ENCODE results near the gene PYGM. TPM values are rescaled to one million over a fixed set of nuclear protein-coding genes. Genes with fewer than 3 reads are reported as not detected.

The PYGM gene
- total and polyA plus RNA-seq, 7 experiments from 2014 or later: 0.26 to 16.2 (median 12.3) TPM

DNA sequence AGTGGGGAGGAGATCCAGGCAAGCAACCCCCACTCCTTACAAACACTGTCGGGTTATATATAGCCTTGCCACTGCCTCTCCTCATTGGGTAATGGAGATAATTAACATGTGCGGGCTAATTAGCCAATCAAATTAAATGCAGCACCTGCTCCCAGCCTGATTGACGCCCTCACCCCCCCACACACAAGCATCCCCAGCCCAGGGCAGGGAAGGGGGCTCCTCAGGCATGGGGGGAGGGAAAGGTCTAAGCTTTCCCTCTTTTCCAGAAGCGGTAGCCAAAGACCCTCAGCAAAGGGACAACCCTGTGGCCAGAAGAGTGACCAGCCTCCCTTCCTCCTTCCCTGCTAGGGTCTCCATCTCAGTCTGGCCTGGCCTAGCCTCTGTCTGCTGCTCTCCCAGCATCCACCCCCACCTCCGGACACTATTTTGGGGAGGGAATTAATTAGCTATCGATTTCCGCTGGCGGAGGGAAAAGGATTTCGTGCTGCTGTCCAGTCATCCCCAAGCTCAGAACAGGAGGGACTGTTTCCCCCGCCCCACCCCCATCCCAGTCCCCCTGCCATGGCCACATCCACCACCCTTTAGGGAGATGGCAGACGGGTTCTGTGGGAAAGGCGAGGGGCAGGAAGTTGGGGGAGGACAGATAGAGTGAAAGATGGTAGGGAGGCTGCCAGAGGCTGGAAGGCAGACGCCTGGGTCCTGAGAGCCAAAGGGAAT is 43.9 kb downstream of the PYGM start:
- Histone ChIP-seq H3K27me3 (ENCODE audit: control insufficient read depth in 2 of 2, insufficient read depth in 2 of 2, low read length in 2 of 2) (peaks cover 2 to 18% of the 10 kb centered on the region in 2 donors), H3K4me3 (ENCODE audit: low read length) (no peak overlapping the region), H3K4me1 (ENCODE audit: control insufficient read depth in 2 of 2, insufficient read depth in 2 of 2, low read length in 2 of 2) (peaks cover 0 to 4% of the 10 kb centered on the region in 2 donors), H3K27ac (ENCODE audit: low read depth, low read length) (no peak overlapping the region), H3K36me3 (ENCODE audit: control insufficient read depth in 2 of 3, insufficient read depth in 3 of 3, low read length in 3 of 3) (no peaks in the 10 kb centered on the region), H3K9me3 (ENCODE audit: control insufficient read depth in 2 of 3, low read length in 3 of 3) (no peaks in the 10 kb centered on the region)
- Mint-ChIP-seq H3K9me3 (peaks cover 0 to 2% (median 0%) of the 10 kb centered on the region in 11 donors), H3K27ac (peak overlapping the region in 1 of 9 donors; percentile 32), H3K27me3 (peaks cover 46 to 85% (median 62%) of the 10 kb centered on the region in 5 donors), H3K4me1 (peaks cover 10 to 20% (median 17%) of the 10 kb centered on the region in 7 donors), H3K4me3 (no peak overlapping the region), H3K36me3 (no peaks in the 10 kb centered on the region)
- POLR2A ChIA-PET: interaction anchor here (1.2 kb wide), 1 partner anchor 18 kb away, joined by 3 read pairs; no protein-coding TSS in a partner anchor
- ATAC-seq (no peak), DNase-seq (no peak)
- intact Hi-C loops (cut with micrococcal nuclease): no loop called here
- CTCF ChIA-PET: no interaction called here

DNA sequence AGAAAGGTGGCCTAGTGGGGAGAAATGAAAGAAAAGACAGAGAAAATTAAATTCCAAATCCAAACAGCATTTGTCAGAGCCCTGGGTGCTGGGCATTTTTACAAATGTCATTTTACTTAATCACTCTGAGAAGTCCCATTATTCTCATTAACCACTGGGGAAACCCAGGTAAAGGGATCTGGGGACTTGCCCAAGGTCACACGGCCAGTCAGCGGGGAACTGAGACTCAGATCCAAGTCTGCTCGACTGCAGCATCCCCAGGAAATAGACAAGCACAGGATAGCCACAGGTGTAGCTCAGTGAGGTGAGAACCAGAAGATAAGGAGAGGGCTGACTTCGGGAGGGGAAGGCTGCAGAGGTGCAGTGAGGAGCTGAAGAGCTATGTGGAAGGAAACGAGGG is 44.7 kb downstream of the PYGM start:
- H3K36me3 Mint-ChIP-seq: peaks cover 0 to 3% (median 0%) of the 10 kb centered on the region in 5 donors
- CTCF ChIA-PET: no interaction called here

GRCh38 chr11:64714666-64715065 is 45.1 kb downstream of the PYGM start:
- ChIA-PET CTCF (no interaction called here), POLR2A (interaction anchor here (1.2 kb wide), 1 partner anchor 19 kb away, joined by 3 read pairs; no protein-coding TSS in a partner anchor)
- DNase-seq (no peak), ATAC-seq (no peak)
- H3K36me3 Mint-ChIP-seq: peaks cover 0 to 4% (median 0%) of the 10 kb centered on the region in 5 donors
- H3K4me1 Mint-ChIP-seq: peaks cover 10 to 23% (median 19%) of the 10 kb centered on the region in 7 donors
- H3K4me1 ChIP-seq (ENCODE audit: control insufficient read depth in 2 of 2, insufficient read depth in 2 of 2, low read length in 2 of 2): peaks cover 0 to 4% of the 10 kb centered on the region in 2 donors
- no peaks in the 10 kb centered on the region for H3K9me3 ChIP-seq (ENCODE audit: control insufficient read depth in 2 of 3, low read length in 3 of 3)
- H3K4me3 Mint-ChIP-seq: peak overlapping the region in 7 of 10 donors; percentile 1 to 69 (median 58)
- peaks cover 0 to 2% (median 0%) of the 10 kb centered on the region in 11 donors for H3K9me3 Mint-ChIP-seq
- no peak overlapping the region for H3K27ac Mint-ChIP-seq
- intact Hi-C loops (cut with micrococcal nuclease): no loop called here
- peaks cover 54 to 85% (median 69%) of the 10 kb centered on the region in 5 donors for H3K27me3 Mint-ChIP-seq
- H3K36me3 ChIP-seq (ENCODE audit: control insufficient read depth in 2 of 3, insufficient read depth in 3 of 3, low read length in 3 of 3): no peaks in the 10 kb centered on the region
- H3K27me3 ChIP-seq (ENCODE audit: control insufficient read depth in 2 of 2, insufficient read depth in 2 of 2, low read length in 2 of 2): peaks cover 2 to 18% of the 10 kb centered on the region in 2 donors
- H3K27ac ChIP-seq (ENCODE audit: low read depth, low read length): no peak overlapping the region
- no peak overlapping the region for H3K4me3 ChIP-seq (ENCODE audit: low read length)

More for the DNA sequence above, 44.7 kb downstream of the PYGM start:
- DNase-seq (no peak), ATAC-seq (no peak)
- Mint-ChIP-seq H3K4me3 (peak overlapping the region in 4 of 10 donors; percentile 1 to 69 (median 38)), H3K27me3 (peaks cover 49 to 85% (median 65%) of the 10 kb centered on the region in 5 donors), H3K9me3 (peaks cover 0 to 2% (median 0%) of the 10 kb centered on the region in 11 donors), H3K4me1 (peaks cover 10 to 23% (median 19%) of the 10 kb centered on the region in 7 donors), H3K27ac (no peak overlapping the region)
- H3K27ac ChIP-seq (ENCODE audit: low read depth, low read length): no peak overlapping the region
- POLR2A ChIA-PET: interaction anchor here (1.2 kb wide), 1 partner anchor 18 kb away, joined by 3 read pairs; no protein-coding TSS in a partner anchor
- H3K27me3 ChIP-seq (ENCODE audit: control insufficient read depth in 2 of 2, insufficient read depth in 2 of 2, low read length in 2 of 2): peaks cover 2 to 18% of the 10 kb centered on the region in 2 donors
- H3K4me3 ChIP-seq (ENCODE audit: low read length): no peak overlapping the region
- peaks cover 0 to 4% of the 10 kb centered on the region in 2 donors for H3K4me1 ChIP-seq (ENCODE audit: control insufficient read depth in 2 of 2, insufficient read depth in 2 of 2, low read length in 2 of 2)
- intact Hi-C loops (cut with micrococcal nuclease): no loop called here
- H3K9me3 ChIP-seq (ENCODE audit: control insufficient read depth in 2 of 3, low read length in 3 of 3): no peaks in the 10 kb centered on the region
- no peaks in the 10 kb centered on the region for H3K36me3 ChIP-seq (ENCODE audit: control insufficient read depth in 2 of 3, insufficient read depth in 3 of 3, low read length in 3 of 3)

- Mint-ChIP-seq H3K4me1 (peaks cover 10 to 23% (median 19%) of the 10 kb centered on the region in 7 donors), H3K27ac (no peak overlapping the region), H3K4me3 (peak overlapping the region; percentile 13 to 83 (median 61)), H3K36me3 (peaks cover 0 to 4% (median 0%) of the 10 kb centered on the region in 5 donors), H3K27me3 (peaks cover 60 to 83% (median 76%) of the 10 kb centered on the region in 5 donors), H3K9me3 (peaks cover 0 to 2% (median 0%) of the 10 kb centered on the region in 11 donors)
- peaks cover 0 to 4% of the 10 kb centered on the region in 2 donors for H3K4me1 ChIP-seq (ENCODE audit: control insufficient read depth in 2 of 2, insufficient read depth in 2 of 2, low read length in 2 of 2)
- no peaks in the 10 kb centered on the region for H3K36me3 ChIP-seq (ENCODE audit: control insufficient read depth in 2 of 3, insufficient read depth in 3 of 3, low read length in 3 of 3)
- H3K27ac ChIP-seq (ENCODE audit: low read depth, low read length): no peak overlapping the region
- POLR2A ChIA-PET: no interaction called here
- H3K9me3 ChIP-seq (ENCODE audit: control insufficient read depth in 2 of 3, low read length in 3 of 3): no peaks in the 10 kb centered on the region
- H3K4me3 ChIP-seq (ENCODE audit: low read length): no peak overlapping the region
- intact Hi-C loops (cut with micrococcal nuclease): no loop called here
- DNase-seq (no peak), ATAC-seq (peak; percentile 14)
- peaks cover 2 to 18% of the 10 kb centered on the region in 2 donors for H3K27me3 ChIP-seq (ENCODE audit: control insufficient read depth in 2 of 2, insufficient read depth in 2 of 2, low read length in 2 of 2)
- CTCF ChIA-PET: no interaction called here
These were observed 45.9 kb downstream of the PYGM start for GRCh38 chr11:64713781-64714363.

- Mint-ChIP-seq H3K27ac (no peak overlapping the region), H3K27me3 (peaks cover 64 to 81% (median 76%) of the 10 kb centered on the region in 5 donors), H3K4me1 (peaks cover 10 to 23% (median 19%) of the 10 kb centered on the region in 7 donors), H3K9me3 (peaks cover 0 to 2% (median 0%) of the 10 kb centered on the region in 11 donors), H3K36me3 (peaks cover 0 to 4% (median 0%) of the 10 kb centered on the region in 5 donors), H3K4me3 (peak overlapping the region in 1 of 10 donors; percentile 18)
- Histone ChIP-seq H3K4me1 (ENCODE audit: control insufficient read depth in 2 of 2, insufficient read depth in 2 of 2, low read length in 2 of 2) (peaks cover 0 to 4% of the 10 kb centered on the region in 2 donors), H3K27me3 (ENCODE audit: control insufficient read depth in 2 of 2, insufficient read depth in 2 of 2, low read length in 2 of 2) (peaks cover 2 to 20% of the 10 kb centered on the region in 2 donors), H3K36me3 (ENCODE audit: control insufficient read depth in 2 of 3, insufficient read depth in 3 of 3, low read length in 3 of 3) (no peaks in the 10 kb centered on the region), H3K4me3 (ENCODE audit: low read length) (no peak overlapping the region), H3K9me3 (ENCODE audit: control insufficient read depth in 2 of 3, low read length in 3 of 3) (no peaks in the 10 kb centered on the region), H3K27ac (ENCODE audit: low read depth, low read length) (no peak overlapping the region)
- ChIA-PET CTCF (no interaction called here), POLR2A (no interaction called here)
- no peak for DNase-seq
- ATAC-seq: peak; percentile 45
- intact Hi-C loops (cut with micrococcal nuclease): no loop called here
These were observed 46.6 kb downstream of the PYGM start for GRCh38 chr11:64713016-64713707.

- H3K4me1 Mint-ChIP-seq: peaks cover 10 to 23% (median 19%) of the 10 kb centered on the region in 7 donors
- H3K36me3 Mint-ChIP-seq: peaks cover 0 to 4% (median 0%) of the 10 kb centered on the region in 5 donors
- H3K27ac ChIP-seq (ENCODE audit: low read depth, low read length): no peak overlapping the region
- peaks cover 0 to 4% of the 10 kb centered on the region in 2 donors for H3K4me1 ChIP-seq (ENCODE audit: control insufficient read depth in 2 of 2, insufficient read depth in 2 of 2, low read length in 2 of 2)
- ATAC-seq: peak; percentile 46
- peak overlapping the region in 8 of 10 donors; percentile 30 to 77 (median 52) for H3K4me3 Mint-ChIP-seq
- DNase-seq: no peak
- peaks cover 0 to 2% (median 0%) of the 10 kb centered on the region in 11 donors for H3K9me3 Mint-ChIP-seq
- peaks cover 2 to 24% of the 10 kb centered on the region in 2 donors for H3K27me3 ChIP-seq (ENCODE audit: control insufficient read depth in 2 of 2, insufficient read depth in 2 of 2, low read length in 2 of 2)
- POLR2A ChIA-PET: no interaction called here
- H3K4me3 ChIP-seq (ENCODE audit: low read length): no peak overlapping the region
- CTCF ChIA-PET: no interaction called here
- peaks cover 66 to 77% (median 74%) of the 10 kb centered on the region in 5 donors for H3K27me3 Mint-ChIP-seq
- no peaks in the 10 kb centered on the region for H3K36me3 ChIP-seq (ENCODE audit: control insufficient read depth in 2 of 3, insufficient read depth in 3 of 3, low read length in 3 of 3)
- intact Hi-C loops (cut with micrococcal nuclease): no loop called here
- H3K9me3 ChIP-seq (ENCODE audit: control insufficient read depth in 2 of 3, low read length in 3 of 3): no peaks in the 10 kb centered on the region
- no peak overlapping the region for H3K27ac Mint-ChIP-seq
These were observed 47.3 kb downstream of the PYGM start for GRCh38 chr11:64712430-64713015.
